Liver (tissue), 9 donors: Measurements from ENCODE around the gene ZNF417. TPM values are rescaled to one million over a fixed set of nuclear protein-coding genes. Genes with fewer than 3 reads are reported as not detected.
A peak's percentile ranks its signal among the peaks of the same experiment; 100 is the strongest.

Experiments
- DNase-seq: peaks from one replicate; pipeline ENCODE4 v3.0.0-alpha.2; 2017; ENCODE audit warnings: low spot score
- H3K27ac ChIP-seq, 2 donors: one replicate each; pipeline ENCODE4 v1.7.0; 2013; ENCODE audit warnings: inconsistent platforms in 2 of 2, low read length in 2 of 2, control low read depth in 1 of 2, low read depth in 1 of 2, mild to moderate bottlenecking in 1 of 2
- H3K27me3 ChIP-seq, 4 donors: one replicate each; pipeline versions ENCODE4 v1.6.1 to v1.7.0; 2013; ENCODE audit warnings: low read length in 3 of 4, inconsistent platforms in 1 of 4, mild to moderate bottlenecking in 1 of 4, moderate library complexity in 1 of 4; ENCODE audit not compliant: control insufficient read depth in 4 of 4, insufficient read depth in 4 of 4
- H3K36me3 ChIP-seq, 4 donors: one replicate each; pipeline versions ENCODE4 v1.6.1 to v1.7.0; 2013; ENCODE audit warnings: low read length in 3 of 4, mild to moderate bottlenecking in 3 of 4, low read depth in 1 of 4, moderate library complexity in 1 of 4; ENCODE audit not compliant: control insufficient read depth in 4 of 4, insufficient read depth in 3 of 4
- H3K4me1 ChIP-seq, 4 donors: one replicate each; pipeline versions ENCODE4 v1.6.1 to v1.7.0; 2013; ENCODE audit warnings: low read length in 3 of 4, mild to moderate bottlenecking in 3 of 4, moderate library complexity in 1 of 4; ENCODE audit not compliant: control insufficient read depth in 4 of 4, insufficient read depth in 4 of 4
- H3K4me3 ChIP-seq, 3 donors: one replicate each; pipeline versions ENCODE4 v1.6.1 to v1.7.0; 2013; ENCODE audit warnings: low read length in 3 of 3, control low read depth in 1 of 3, low read depth in 1 of 3, mild to moderate bottlenecking in 1 of 3
- H3K9ac ChIP-seq, 2 donors: one replicate each; pipeline ENCODE4 v1.7.0; 2013; ENCODE audit warnings: low read length in 2 of 2, mild to moderate bottlenecking in 2 of 2, moderate library complexity in 2 of 2, control low read depth in 1 of 2, low read depth in 1 of 2
- H3K9me3 ChIP-seq, 4 donors: one replicate each; pipeline versions ENCODE4 v1.6.1 to v1.7.0; 2013; ENCODE audit warnings: low read length in 3 of 4; ENCODE audit not compliant: control insufficient read depth in 4 of 4
- EGR1 ChIP-seq, 2 donors: IDR thresholded peaks; 2 replicates each; pipeline ENCODE4 v1.6.1; 2016 to 2018; ENCODE audit warnings: antibody characterized with exemption in 2 of 2, low read depth in 2 of 2
- FOXA2 ChIP-seq: IDR thresholded peaks from 2 replicates; pipeline ENCODE4 v1.6.1; 2016; ENCODE audit warnings: antibody characterized with exemption
- HNF4A ChIP-seq, 2 donors: conservative IDR thresholded peaks; 2 replicates each; pipeline ENCODE4 v1.6.1; 2016; ENCODE audit warnings: antibody characterized with exemption in 2 of 2, mild to moderate bottlenecking in 2 of 2
- NR2F2 ChIP-seq: IDR thresholded peaks from 2 replicates; pipeline ENCODE4 v1.6.1; 2016; ENCODE audit warnings: antibody characterized with exemption
- RAD21 ChIP-seq, 2 donors: IDR thresholded peaks; 2 replicates each; pipeline ENCODE4 v1.6.1; 2016; ENCODE audit warnings: antibody characterized with exemption in 2 of 2, mild to moderate bottlenecking in 2 of 2
- RXRA ChIP-seq, 2 donors: IDR thresholded peaks; 2 replicates each; pipeline ENCODE4 v1.6.1; 2017 to 2018; ENCODE audit warnings: antibody characterized with exemption in 2 of 2, mild to moderate bottlenecking in 1 of 2
- TAF1 ChIP-seq: conservative IDR thresholded peaks from 2 replicates; pipeline ENCODE4 v1.6.1; 2016; ENCODE audit warnings: antibody characterized with exemption, mild to moderate bottlenecking
- YY1 ChIP-seq: IDR thresholded peaks from 2 replicates; pipeline ENCODE4 v1.6.1; 2016; ENCODE audit warnings: antibody characterized with exemption, mild to moderate bottlenecking
- WGBS: extraction: QIAGEN DNeasy Blood & Tissue Kit; methylation state at CpG from one replicate; pipeline ENCODE4 v1.1.7; 2013; 5-methylcytosine and 5-hydroxymethylcytosine counted together
- polyA plus RNA-seq, 2 donors: library from polyadenylated mRNA; stranded (reverse) in 1 of 2; unstranded in 1 of 2; fragments of 200-250 nt in 1 of 2; fragments of >200 nt in 1 of 2; fragmentation: Nextera tagmentation in 1 of 2; extraction: Ambion mirVana in 1 of 2; gene quantifications; one replicate each; pipeline versions ENCODE4 v1.2.1 to v1.2.3, GENCODE V29; 2013 to 2015
- total RNA-seq, 2 donors: library from RNA; depleted of rRNA; stranded (reverse); fragments of >200 nt; gene quantifications; one replicate each; pipeline ENCODE4 v1.2.3, GENCODE V29; 2014
- TF ChIP-seq, protein P1 (sequence below): IDR thresholded peaks from 2 replicates; pipeline ENCODE4 v1.6.1; 2016; ENCODE audit warnings: antibody characterized with exemption
- TF ChIP-seq, protein P2 (sequence below): IDR thresholded peaks from 2 replicates; pipeline ENCODE4 v1.6.1; 2016; ENCODE audit warnings: antibody characterized with exemption, mild to moderate bottlenecking
- donor health status: healthy.
- donor health status: healthy.
- donor health status: healthy.
- donor health status: healthy.
- donor health status: healthy.

ZNF417 gene
- total and polyA plus RNA-seq, 4 donors = 1.2 to 16.3 (median 7.3) TPM

DNA sequence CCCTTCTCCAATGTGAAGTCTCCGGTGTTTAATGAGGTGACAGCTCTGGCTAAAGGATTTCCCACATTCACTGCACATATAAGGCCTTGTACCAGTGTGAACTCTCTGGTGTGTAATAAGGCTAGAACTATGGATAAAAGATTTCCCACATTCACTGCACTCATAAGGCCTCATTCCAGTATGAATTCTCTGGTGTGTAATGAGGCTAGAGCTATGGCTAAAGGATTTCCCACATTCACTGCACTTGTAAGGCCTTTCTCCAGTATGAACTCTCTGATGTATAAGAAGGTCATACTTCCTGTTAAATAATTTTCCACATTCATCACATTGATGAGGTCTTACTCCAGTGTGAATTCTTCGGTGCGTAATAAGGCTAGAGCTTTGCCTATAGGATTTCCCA, 25.2 kb upstream of the ZNF417 start:
- no peaks in the 10 kb centered on the region for H3K27me3 ChIP-seq
- WGBS = 98% methylated on average over 3 of the region's 3 CpGs
- TF ChIP-seq, protein P1, sequence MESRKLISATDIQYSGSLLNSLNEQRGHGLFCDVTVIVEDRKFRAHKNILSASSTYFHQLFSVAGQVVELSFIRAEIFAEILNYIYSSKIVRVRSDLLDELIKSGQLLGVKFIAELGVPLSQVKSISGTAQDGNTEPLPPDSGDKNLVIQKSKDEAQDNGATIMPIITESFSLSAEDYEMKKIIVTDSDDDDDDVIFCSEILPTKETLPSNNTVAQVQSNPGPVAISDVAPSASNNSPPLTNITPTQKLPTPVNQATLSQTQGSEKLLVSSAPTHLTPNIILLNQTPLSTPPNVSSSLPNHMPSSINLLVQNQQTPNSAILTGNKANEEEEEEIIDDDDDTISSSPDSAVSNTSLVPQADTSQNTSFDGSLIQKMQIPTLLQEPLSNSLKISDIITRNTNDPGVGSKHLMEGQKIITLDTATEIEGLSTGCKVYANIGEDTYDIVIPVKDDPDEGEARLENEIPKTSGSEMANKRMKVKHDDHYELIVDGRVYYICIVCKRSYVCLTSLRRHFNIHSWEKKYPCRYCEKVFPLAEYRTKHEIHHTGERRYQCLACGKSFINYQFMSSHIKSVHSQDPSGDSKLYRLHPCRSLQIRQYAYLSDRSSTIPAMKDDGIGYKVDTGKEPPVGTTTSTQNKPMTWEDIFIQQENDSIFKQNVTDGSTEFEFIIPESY = no peak
- TF ChIP-seq RXRA (IDR thresholded peaks at IDR 0.05) = no peak
- TF ChIP-seq FOXA2 = no peak
- TF ChIP-seq EGR1 (IDR thresholded peaks at IDR 0.05; ENCODE audit: low read depth in 2 of 2) = no peak
- TF ChIP-seq, protein P2, sequence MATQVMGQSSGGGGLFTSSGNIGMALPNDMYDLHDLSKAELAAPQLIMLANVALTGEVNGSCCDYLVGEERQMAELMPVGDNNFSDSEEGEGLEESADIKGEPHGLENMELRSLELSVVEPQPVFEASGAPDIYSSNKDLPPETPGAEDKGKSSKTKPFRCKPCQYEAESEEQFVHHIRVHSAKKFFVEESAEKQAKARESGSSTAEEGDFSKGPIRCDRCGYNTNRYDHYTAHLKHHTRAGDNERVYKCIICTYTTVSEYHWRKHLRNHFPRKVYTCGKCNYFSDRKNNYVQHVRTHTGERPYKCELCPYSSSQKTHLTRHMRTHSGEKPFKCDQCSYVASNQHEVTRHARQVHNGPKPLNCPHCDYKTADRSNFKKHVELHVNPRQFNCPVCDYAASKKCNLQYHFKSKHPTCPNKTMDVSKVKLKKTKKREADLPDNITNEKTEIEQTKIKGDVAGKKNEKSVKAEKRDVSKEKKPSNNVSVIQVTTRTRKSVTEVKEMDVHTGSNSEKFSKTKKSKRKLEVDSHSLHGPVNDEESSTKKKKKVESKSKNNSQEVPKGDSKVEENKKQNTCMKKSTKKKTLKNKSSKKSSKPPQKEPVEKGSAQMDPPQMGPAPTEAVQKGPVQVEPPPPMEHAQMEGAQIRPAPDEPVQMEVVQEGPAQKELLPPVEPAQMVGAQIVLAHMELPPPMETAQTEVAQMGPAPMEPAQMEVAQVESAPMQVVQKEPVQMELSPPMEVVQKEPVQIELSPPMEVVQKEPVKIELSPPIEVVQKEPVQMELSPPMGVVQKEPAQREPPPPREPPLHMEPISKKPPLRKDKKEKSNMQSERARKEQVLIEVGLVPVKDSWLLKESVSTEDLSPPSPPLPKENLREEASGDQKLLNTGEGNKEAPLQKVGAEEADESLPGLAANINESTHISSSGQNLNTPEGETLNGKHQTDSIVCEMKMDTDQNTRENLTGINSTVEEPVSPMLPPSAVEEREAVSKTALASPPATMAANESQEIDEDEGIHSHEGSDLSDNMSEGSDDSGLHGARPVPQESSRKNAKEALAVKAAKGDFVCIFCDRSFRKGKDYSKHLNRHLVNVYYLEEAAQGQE = no peak
- no peak for TF ChIP-seq YY1
- no peak for TF ChIP-seq HNF4A (conservative IDR thresholded peaks at IDR 0.05)
- TF ChIP-seq TAF1 = no peak
- no peak for TF ChIP-seq RAD21 (IDR thresholded peaks at IDR 0.05)
- TF ChIP-seq NR2F2 = no peak
- peaks cover 30 to 61% (median 54%) of the 10 kb centered on the region in 4 donors for H3K9me3 ChIP-seq
- no peak overlapping the region for H3K9ac ChIP-seq
- no peak overlapping the region for H3K27ac ChIP-seq
- peak overlapping the region in 2 of 3 donors; percentile 12 to 50 for H3K4me3 ChIP-seq
- peaks cover 0 to 3% (median under 1%) of the 10 kb centered on the region in 4 donors for H3K4me1 ChIP-seq
- no peak for DNase-seq
- H3K36me3 ChIP-seq = peaks cover 11 to 35% (median 18%) of the 10 kb centered on the region in 4 donors

DNA sequence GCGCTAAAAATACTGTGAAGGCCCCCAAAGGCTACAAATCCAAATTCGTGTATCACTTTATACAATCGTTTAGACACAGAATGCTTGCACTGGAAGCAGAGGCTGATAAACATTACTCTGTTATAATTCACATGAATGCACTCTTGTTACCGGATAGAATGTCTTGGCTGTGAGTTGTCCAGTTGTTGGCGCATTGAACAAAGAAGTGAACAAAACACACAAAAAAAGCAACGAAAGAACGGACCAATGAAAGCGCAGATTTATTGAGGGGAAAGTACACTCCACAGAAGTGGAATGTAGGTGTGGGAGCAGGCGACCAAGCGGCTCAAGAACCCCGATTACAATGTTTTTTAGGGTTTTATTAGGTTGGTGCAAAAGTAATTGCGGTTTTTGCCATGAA, 19.3 kb upstream of the ZNF417 start:
- no peak overlapping the region for H3K27ac ChIP-seq
- H3K9ac ChIP-seq = no peak overlapping the region
- peaks cover 17 to 45% (median 37%) of the 10 kb centered on the region in 4 donors for H3K9me3 ChIP-seq
- H3K4me3 ChIP-seq = peak overlapping the region in 2 of 3 donors; percentile 61 to 82
- H3K36me3 ChIP-seq = peaks cover 0 to 10% (median 10%) of the 10 kb centered on the region in 4 donors
- no peaks in the 10 kb centered on the region for H3K27me3 ChIP-seq
- DNase-seq = no peak
- no peak for TF ChIP-seq RAD21 (IDR thresholded peaks at IDR 0.05)
- TF ChIP-seq, protein P2 = no peak
- TF ChIP-seq FOXA2 = no peak
- WGBS = 89% methylated on average over 12 of the region's 12 CpGs
- peaks cover 0 to 5% (median 4%) of the 10 kb centered on the region in 4 donors for H3K4me1 ChIP-seq
